Right lobe of liver (tissue), 4 donors: ENCODE results near the gene TIMP3.

Experiments
- CTCF ChIP-seq, 4 donors: fragments of 200-600 bp in 3 of 4; fragments of 450-650 bp in 1 of 4; IDR thresholded peaks; one replicate each; pipeline versions ENCODE4 v1.5.1 to v1.8.0; 2016 to 2022; ENCODE audit warnings: antibody characterized with exemption in 4 of 4, mild to moderate bottlenecking in 2 of 4
- POLR2A ChIP-seq: fragments of 450-650 bp; IDR thresholded peaks from one replicate; pipeline ENCODE4 v1.6.1; 2017; ENCODE audit warnings: antibody characterized with exemption, mild to moderate bottlenecking
- donor health status: DM: no; HTN: no; CAD: no.
- donor health status: DM: no; HTN: no; CAD: no.
- donor health status: DM: no; HTN: yes; CAD: no.

- TF ChIP-seq CTCF (IDR thresholded peaks at IDR 0.05): no peak
- TF ChIP-seq POLR2A: no peak
Measured at GRCh38 chr22:32896891-32897290, 95.4 kb downstream of the TIMP3 start.
